Measurements from ENCODE around the gene CSMD2. TPM values are rescaled to one million over a fixed set of nuclear protein-coding genes. Genes with fewer than 3 reads are reported as not detected.

Gene CSMD2
- total and polyA plus RNA-seq, 7 donors: 0.02 to 0.32 (median 0.10) TPM

GRCh38 chr1:33853431-33853830 is 311.6 kb downstream of the CSMD2 start:
- ATAC-seq (no peak), DNase-seq (no peak)
- Histone ChIP-seq H3K36me3 (ENCODE audit: insufficient read depth in 1 of 2, low read depth in 1 of 2) (no peaks in the 10 kb centered on the region), H3K4me1 (no peaks in the 10 kb centered on the region), H3K27ac (no peak overlapping the region), H3K4me3 (no peak overlapping the region), H3K9me3 (no peaks in the 10 kb centered on the region), H3K27me3 (ENCODE audit: insufficient read depth in 3 of 3, low read length in 2 of 3) (peaks cover 0 to 3% (median 0%) of the 10 kb centered on the region in 3 donors)
- 26 to 42% (median 28%) methylated on average over 1 of the region's 1 CpG for WGBS, 3 donors
- intact Hi-C loops (cut with DNase I): no loop called here
- no peak for TF ChIP-seq CTCF (IDR thresholded peaks at IDR 0.05)

- H3K27ac ChIP-seq: no peak overlapping the region
- intact Hi-C loops (cut with DNase I): no loop called here
- H3K27me3 ChIP-seq (ENCODE audit: insufficient read depth in 3 of 3, low read length in 2 of 3): peaks cover 0 to 3% (median 0%) of the 10 kb centered on the region in 3 donors
- no peaks in the 10 kb centered on the region for H3K4me1 ChIP-seq
- no peak for DNase-seq
- H3K36me3 ChIP-seq (ENCODE audit: insufficient read depth in 1 of 2, low read depth in 1 of 2): no peaks in the 10 kb centered on the region
- H3K9me3 ChIP-seq: no peaks in the 10 kb centered on the region
- no peak for ATAC-seq
- no peak for TF ChIP-seq CTCF (IDR thresholded peaks at IDR 0.05)
- H3K4me3 ChIP-seq: no peak overlapping the region
Measured at GRCh38 chr1:33852711-33853110, 312.3 kb downstream of the CSMD2 start.

GRCh38 chr1:33850481-33850880 is 314.5 kb downstream of the CSMD2 start:
- intact Hi-C loops (cut with DNase I): no loop called here
- Histone ChIP-seq H3K27me3 (ENCODE audit: insufficient read depth in 3 of 3, low read length in 2 of 3) (peaks cover 0 to 3% (median 0%) of the 10 kb centered on the region in 3 donors), H3K27ac (no peak overlapping the region), H3K36me3 (ENCODE audit: insufficient read depth in 1 of 2, low read depth in 1 of 2) (no peaks in the 10 kb centered on the region), H3K4me3 (no peak overlapping the region), H3K9me3 (no peaks in the 10 kb centered on the region), H3K4me1 (no peaks in the 10 kb centered on the region)
- ATAC-seq (no peak), DNase-seq (no peak)
- no peak for TF ChIP-seq CTCF (IDR thresholded peaks at IDR 0.05)
- 89 to 95% (median 91%) methylated on average over 1 of the region's 1 CpG for WGBS, 3 donors

GRCh38 chr1:33849211-33849610 is 315.8 kb downstream of the CSMD2 start:
- no peak for ATAC-seq
- Histone ChIP-seq H3K4me1 (no peaks in the 10 kb centered on the region), H3K27ac (no peak overlapping the region), H3K36me3 (ENCODE audit: insufficient read depth in 1 of 2, low read depth in 1 of 2) (no peaks in the 10 kb centered on the region), H3K27me3 (ENCODE audit: insufficient read depth in 3 of 3, low read length in 2 of 3) (no peaks in the 10 kb centered on the region), H3K9me3 (no peaks in the 10 kb centered on the region), H3K4me3 (no peak overlapping the region)
- no peak for TF ChIP-seq CTCF (IDR thresholded peaks at IDR 0.05)
- 76 to 94% (median 83%) methylated on average over 1 of the region's 1 CpG for WGBS, 3 donors
- intact Hi-C loops (cut with DNase I): no loop called here
- no peak for DNase-seq

GRCh38 chr1:33848205-33848937 is 316.7 kb downstream of the CSMD2 start:
- DNase-seq (no peak), ATAC-seq (no peak)
- no peaks in the 10 kb centered on the region for H3K4me1 ChIP-seq
- TF ChIP-seq CTCF (IDR thresholded peaks at IDR 0.05): no peak
- H3K27ac ChIP-seq: no peak overlapping the region
- intact Hi-C loops (cut with DNase I): no loop called here
- 59 to 73% (median 61%) methylated on average over 4 of the region's 4 CpGs for WGBS, 3 donors
- H3K36me3 ChIP-seq (ENCODE audit: insufficient read depth in 1 of 2, low read depth in 1 of 2): no peaks in the 10 kb centered on the region
- H3K9me3 ChIP-seq: no peaks in the 10 kb centered on the region
- H3K27me3 ChIP-seq (ENCODE audit: insufficient read depth in 3 of 3, low read length in 2 of 3): no peaks in the 10 kb centered on the region
- H3K4me3 ChIP-seq: no peak overlapping the region

All from psoas muscle (tissue), 8 donors.